Trophoblast cell (in vitro differentiated cells and primary cell): Measurements from ENCODE around the gene SAPCD2.

Experiments
- DNase-seq, 2 donors: peaks; one replicate each; pipeline ENCODE4 v3.0.0-alpha.2; 2016
- H2AFZ ChIP-seq: 2 replicates; pipeline ENCODE4 v1.6.1; 2013; ENCODE audit warnings: low read length, moderate library complexity, mild to moderate bottlenecking; ENCODE audit not compliant: insufficient read depth, poor library complexity
- H2AK5ac ChIP-seq: 2 replicates; pipeline ENCODE4 v1.6.1; 2013; ENCODE audit warnings: mild to moderate bottlenecking, low read length
- H2BK120ac ChIP-seq: 2 replicates; pipeline ENCODE4 v1.6.1; 2013; ENCODE audit warnings: low read length, mild to moderate bottlenecking, moderate library complexity; ENCODE audit not compliant: insufficient read depth, poor library complexity
- H2BK12ac ChIP-seq: 2 replicates; pipeline ENCODE4 v1.6.1; 2013; ENCODE audit warnings: mild to moderate bottlenecking, low read length, moderate library complexity
- H2BK5ac ChIP-seq: 2 replicates; pipeline ENCODE4 v1.6.1; 2013; ENCODE audit warnings: low read length, low read depth, moderate library complexity, mild to moderate bottlenecking; ENCODE audit not compliant: poor library complexity
- H3K14ac ChIP-seq: 2 replicates; pipeline ENCODE4 v1.6.1; 2013; ENCODE audit warnings: mild to moderate bottlenecking, low read length
- H3K18ac ChIP-seq: 2 replicates; pipeline ENCODE4 v1.6.1; 2013; ENCODE audit warnings: mild to moderate bottlenecking, low read length
- H3K23ac ChIP-seq: 2 replicates; pipeline ENCODE4 v1.6.1; 2013; ENCODE audit warnings: low read length
- H3K27ac ChIP-seq: 2 replicates; pipeline ENCODE4 v1.5.1; 2013; ENCODE audit warnings: low read depth, mild to moderate bottlenecking, inconsistent platforms, low read length, moderate library complexity
- H3K27me3 ChIP-seq: 2 replicates; pipeline ENCODE4 v1.6.1; 2013; ENCODE audit warnings: inconsistent platforms, mild to moderate bottlenecking, low read length, moderate library complexity; ENCODE audit not compliant: insufficient read depth
- H3K36me3 ChIP-seq, 2 experiments: 1 replicate in 1 of 2; 2 replicates in 1 of 2; pipeline ENCODE4 v1.6.1; 2013; ENCODE audit warnings: low read length in 2 of 2, mild to moderate bottlenecking in 2 of 2, moderate library complexity in 1 of 2; ENCODE audit not compliant: insufficient read depth in 2 of 2, control insufficient read depth in 1 of 2
- H3K4ac ChIP-seq: 2 replicates; pipeline ENCODE4 v1.6.1; 2013; ENCODE audit warnings: low read depth, mild to moderate bottlenecking, low read length, moderate library complexity
- H3K4me1 ChIP-seq, 2 experiments: 1 replicate in 1 of 2; 2 replicates in 1 of 2; pipeline ENCODE4 v1.6.1; 2013; ENCODE audit warnings: low read length in 2 of 2, mild to moderate bottlenecking in 2 of 2, moderate library complexity in 1 of 2; ENCODE audit not compliant: insufficient read depth in 2 of 2, control insufficient read depth in 1 of 2
- H3K4me2 ChIP-seq: 2 replicates; pipeline ENCODE4 v1.6.1; 2013; ENCODE audit warnings: inconsistent platforms, mild to moderate bottlenecking, low read length, moderate library complexity
- H3K4me3 ChIP-seq: 2 replicates; pipeline ENCODE4 v1.5.1; 2013; ENCODE audit warnings: mild to moderate bottlenecking, low read depth, low read length, inconsistent platforms
- H3K79me1 ChIP-seq: one replicate; pipeline ENCODE4 v1.6.1; 2013; ENCODE audit warnings: low read length
- H3K79me2 ChIP-seq: 2 replicates; pipeline ENCODE4 v1.6.1; 2013; ENCODE audit warnings: low read length, mild to moderate bottlenecking; ENCODE audit not compliant: control insufficient read depth, insufficient read depth, poor library complexity
- H3K9ac ChIP-seq: 2 replicates; pipeline ENCODE4 v1.6.1; 2013; ENCODE audit warnings: mild to moderate bottlenecking, low read length
- H3K9me3 ChIP-seq: 2 replicates; pipeline ENCODE4 v1.6.1; 2013; ENCODE audit warnings: low read depth, mild to moderate bottlenecking, control low read depth, inconsistent platforms, low read length; ENCODE audit not compliant: insufficient read depth
- H4K12ac ChIP-seq: 2 replicates; pipeline ENCODE4 v1.6.1; 2013; ENCODE audit warnings: low read depth, mild to moderate bottlenecking, low read length, moderate library complexity
- H4K8ac ChIP-seq: 2 replicates; pipeline ENCODE4 v1.6.1; 2013; ENCODE audit warnings: low read depth, mild to moderate bottlenecking, low read length, moderate library complexity
- H4K91ac ChIP-seq: one replicate; pipeline ENCODE4 v1.6.1; 2013; ENCODE audit warnings: low read depth, mild to moderate bottlenecking, low read length, moderate library complexity
- WGBS: extraction: QIAGEN DNeasy Blood & Tissue Kit; methylation state at CpG from one replicate; pipeline ENCODE4 v1.1.7; 2013; ENCODE audit warnings: missing lambda C conversion rate; ENCODE audit not compliant: insufficient read length, insufficient coverage; ENCODE audit errors: extremely low coverage; 5-methylcytosine and 5-hydroxymethylcytosine counted together

SAPCD2 gene

GRCh38 chr9:137053944-137054931, 16.1 kb downstream of the SAPCD2 start, which contains the start of gene ENTPD2:
ENTPD2 (minus strand) TSS chr9:137054061; CDS start chr9:137053997, 64 bp downstream.
- peak; percentile 23 to 67 for DNase-seq
- no peaks in the 10 kb centered on the region for H3K79me1 ChIP-seq
- H3K9me3 ChIP-seq: peaks cover 4% of the 10 kb centered on the region
- no peak within 1 kb of the TSS for H3K23ac ChIP-seq
- H3K9ac ChIP-seq: no peak within 1 kb of the TSS
- no peaks in the 10 kb centered on the region for H3K36me3 ChIP-seq
- peaks cover 29% of the 10 kb centered on the region for H3K27me3 ChIP-seq
- H3K18ac ChIP-seq: no peak within 1 kb of the TSS
- H2AK5ac ChIP-seq: no peak within 1 kb of the TSS
- no peak within 1 kb of the TSS for H3K27ac ChIP-seq
- no peak within 1 kb of the TSS for H2BK12ac ChIP-seq
- H3K4me1 ChIP-seq: peaks cover 8 to 11% of the 10 kb centered on the region in 2 experiments
- H4K91ac ChIP-seq: peak within 1 kb of the TSS; percentile 22
- H3K79me2 ChIP-seq: no peaks in the 10 kb centered on the region
- no CpG with 5 or more reads among the region's 90 CpGs for WGBS
- H3K4me3 ChIP-seq: peak within 1 kb of the TSS; percentile 40
- H3K4ac ChIP-seq: no peak within 1 kb of the TSS
- H2AFZ ChIP-seq: no peak within 1 kb of the TSS
- H2BK5ac ChIP-seq: no peak within 1 kb of the TSS
- H3K14ac ChIP-seq: no peak within 1 kb of the TSS
- peak within 1 kb of the TSS; percentile 61 for H3K4me2 ChIP-seq
- no peak within 1 kb of the TSS for H4K8ac ChIP-seq
- no peak within 1 kb of the TSS for H2BK120ac ChIP-seq
- no peak within 1 kb of the TSS for H4K12ac ChIP-seq

GRCh38 chr9:137052998-137053943, 17.1 kb downstream of the SAPCD2 start:
- H2BK120ac ChIP-seq: no peak overlapping the region
- peaks cover 29% of the 10 kb centered on the region for H3K27me3 ChIP-seq
- no peaks in the 10 kb centered on the region for H3K79me2 ChIP-seq
- H3K14ac ChIP-seq: no peak overlapping the region
- H4K91ac ChIP-seq: no peak overlapping the region
- peak overlapping the region; percentile 40 for H3K4me3 ChIP-seq
- no peak overlapping the region for H3K27ac ChIP-seq
- DNase-seq: no peak
- no peaks in the 10 kb centered on the region for H3K79me1 ChIP-seq
- H2AK5ac ChIP-seq: no peak overlapping the region
- peaks cover 4% of the 10 kb centered on the region for H3K9me3 ChIP-seq
- peak overlapping the region; percentile 61 for H3K4me2 ChIP-seq
- no peak overlapping the region for H2AFZ ChIP-seq
- H3K4me1 ChIP-seq: peaks cover 8 to 11% of the 10 kb centered on the region in 2 experiments
- H3K18ac ChIP-seq: no peak overlapping the region
- no peak overlapping the region for H4K8ac ChIP-seq
- H3K9ac ChIP-seq: no peak overlapping the region
- no peak overlapping the region for H2BK12ac ChIP-seq
- no CpG with 5 or more reads among the region's 71 CpGs for WGBS
- no peaks in the 10 kb centered on the region for H3K36me3 ChIP-seq
- no peak overlapping the region for H4K12ac ChIP-seq
- no peak overlapping the region for H3K23ac ChIP-seq
- H3K4ac ChIP-seq: no peak overlapping the region
- no peak overlapping the region for H2BK5ac ChIP-seq

- H3K4me2 ChIP-seq: no peak overlapping the region
- no CpG with 5 or more reads among the region's 8 CpGs for WGBS
Observed at GRCh38 chr9:137052293-137052692, 18.1 kb downstream of the SAPCD2 start.

GRCh38 chr9:137051145-137051724, 19.1 kb downstream of the SAPCD2 start:
- Histone ChIP-seq H3K27me3 (peaks cover 36% of the 10 kb centered on the region), H3K18ac (no peak overlapping the region), H3K4ac (no peak overlapping the region), H3K27ac (no peak overlapping the region), H3K4me3 (no peak overlapping the region), H3K9me3 (peaks cover 4% of the 10 kb centered on the region), H4K91ac (no peak overlapping the region), H2BK12ac (no peak overlapping the region), H2BK5ac (no peak overlapping the region), H3K14ac (no peak overlapping the region), H3K36me3 (no peaks in the 10 kb centered on the region), H2BK120ac (no peak overlapping the region), H3K9ac (no peak overlapping the region), H4K8ac (no peak overlapping the region), H3K4me2 (no peak overlapping the region), H3K79me2 (no peaks in the 10 kb centered on the region), H2AFZ (no peak overlapping the region), H3K4me1 (peaks cover 10 to 12% of the 10 kb centered on the region in 2 experiments), H2AK5ac (no peak overlapping the region), H4K12ac (no peak overlapping the region), H3K23ac (no peak overlapping the region), H3K79me1 (no peaks in the 10 kb centered on the region)
- WGBS: no CpG with 5 or more reads among the region's 17 CpGs
- no peak for DNase-seq

More at GRCh38 chr9:137052293-137052692, 18.1 kb downstream of the SAPCD2 start:
- H3K36me3 ChIP-seq: no peaks in the 10 kb centered on the region
- H3K27ac ChIP-seq: no peak overlapping the region
- no peak overlapping the region for H4K91ac ChIP-seq
- no peak overlapping the region for H4K12ac ChIP-seq
- H2BK5ac ChIP-seq: no peak overlapping the region
- H3K79me2 ChIP-seq: no peaks in the 10 kb centered on the region
- H2AFZ ChIP-seq: no peak overlapping the region
- peaks cover 34% of the 10 kb centered on the region for H3K27me3 ChIP-seq
- no peaks in the 10 kb centered on the region for H3K79me1 ChIP-seq
- no peak overlapping the region for H4K8ac ChIP-seq
- H3K9me3 ChIP-seq: peaks cover 4% of the 10 kb centered on the region
- no peak overlapping the region for H2BK12ac ChIP-seq
- no peak overlapping the region for H3K14ac ChIP-seq
- no peak for DNase-seq
- H3K4ac ChIP-seq: no peak overlapping the region
- no peak overlapping the region for H3K23ac ChIP-seq
- H3K4me1 ChIP-seq: peaks cover 8 to 11% of the 10 kb centered on the region in 2 experiments
- no peak overlapping the region for H3K9ac ChIP-seq
- H2BK120ac ChIP-seq: no peak overlapping the region
- no peak overlapping the region for H3K4me3 ChIP-seq
- H2AK5ac ChIP-seq: no peak overlapping the region
- no peak overlapping the region for H3K18ac ChIP-seq
